ENCODE data around the gene COLEC12. TPM values are rescaled to one million over a fixed set of nuclear protein-coding genes. Genes with fewer than 3 reads are reported as not detected.

The COLEC12 gene
- total RNA-seq, 4 donors from 2014 or later, result 6.3 to 34.7 (median 19.8) TPM

GRCh38 chr18:392928-393573 lies 107.5 kb downstream of the COLEC12 start:
- no peaks in the 10 kb centered on the region for H3K9me3 ChIP-seq
- 54 to 65% methylated on average over 6 of the region's 6 CpGs for WGBS, 2 donors
- peak; percentile 13 to 29 for DNase-seq
- H3K4me3 ChIP-seq (replicated peaks in 1 of 3), result no peak overlapping the region
- H3K4me1 ChIP-seq, result peaks cover 6 to 12% of the 10 kb centered on the region in 2 donors
- TF ChIP-seq POLR2A (IDR thresholded peaks at IDR 0.05) (no peak), CTCF (IDR thresholded peaks at IDR 0.05) (no peak)
- no peaks in the 10 kb centered on the region for H3K36me3 ChIP-seq
- no peak overlapping the region for H3K27ac ChIP-seq
- intact Hi-C loops (cut with DNase I), result no loop called here
- H3K27me3 ChIP-seq, result no peaks in the 10 kb centered on the region

GRCh38 chr18:390741-391478 lies 109.6 kb downstream of the COLEC12 start:
- Histone ChIP-seq H3K36me3 (no peaks in the 10 kb centered on the region), H3K4me1 (peaks cover 6 to 12% of the 10 kb centered on the region in 2 donors), H3K27ac (no peak overlapping the region), H3K27me3 (no peaks in the 10 kb centered on the region), H3K4me3 (replicated peaks in 1 of 3) (no peak overlapping the region), H3K9me3 (no peaks in the 10 kb centered on the region)
- no peak for DNase-seq
- TF ChIP-seq CTCF (IDR thresholded peaks at IDR 0.05), result no peak
- TF ChIP-seq POLR2A (IDR thresholded peaks at IDR 0.05), result no peak
- intact Hi-C loops (cut with DNase I), result no loop called here
- 78 to 79% methylated on average over 13 of the region's 13 CpGs for WGBS, 2 donors

GRCh38 chr18:389658-390357 lies 110.7 kb downstream of the COLEC12 start:
- no peaks in the 10 kb centered on the region for H3K36me3 ChIP-seq
- H3K9me3 ChIP-seq, result no peaks in the 10 kb centered on the region
- DNase-seq, result no peak
- no peak overlapping the region for H3K27ac ChIP-seq
- H3K4me3 ChIP-seq (replicated peaks in 1 of 3), result no peak overlapping the region
- no peaks in the 10 kb centered on the region for H3K27me3 ChIP-seq
- no peak for TF ChIP-seq CTCF (IDR thresholded peaks at IDR 0.05)
- TF ChIP-seq POLR2A (IDR thresholded peaks at IDR 0.05), result no peak
- intact Hi-C loops (cut with DNase I), result no loop called here
- H3K4me1 ChIP-seq, result peaks cover 1 to 7% of the 10 kb centered on the region in 2 donors
- 71 to 75% methylated on average over 7 of the region's 7 CpGs for WGBS, 2 donors

- 85 to 89% methylated on average over 5 of the region's 5 CpGs for WGBS, 2 donors
- intact Hi-C loops (cut with DNase I), result no loop called here
- TF ChIP-seq CTCF (IDR thresholded peaks at IDR 0.05), result no peak
- no peak for TF ChIP-seq POLR2A (IDR thresholded peaks at IDR 0.05)
- Histone ChIP-seq H3K9me3 (no peaks in the 10 kb centered on the region), H3K27ac (no peak overlapping the region), H3K27me3 (no peaks in the 10 kb centered on the region), H3K4me3 (replicated peaks in 1 of 3) (no peak overlapping the region), H3K36me3 (no peaks in the 10 kb centered on the region), H3K4me1 (peaks cover 0 to 7% of the 10 kb centered on the region in 2 donors)
- DNase-seq, result no peak
These were observed 112.3 kb downstream of the COLEC12 start for GRCh38 chr18:388200-388599.

- no peaks in the 10 kb centered on the region for H3K4me1 ChIP-seq
- H3K27me3 ChIP-seq, result no peaks in the 10 kb centered on the region
- H3K36me3 ChIP-seq, result no peaks in the 10 kb centered on the region
- TF ChIP-seq CTCF (IDR thresholded peaks at IDR 0.05), result no peak
- TF ChIP-seq POLR2A (IDR thresholded peaks at IDR 0.05), result no peak
- WGBS, 2 donors, result 79 to 94% methylated on average over 6 of the region's 6 CpGs
- no peak overlapping the region for H3K4me3 ChIP-seq (replicated peaks in 1 of 3)
- no peaks in the 10 kb centered on the region for H3K9me3 ChIP-seq
- intact Hi-C loops (cut with DNase I), result no loop called here
- DNase-seq, result no peak
- no peak overlapping the region for H3K27ac ChIP-seq
These were observed 113.5 kb downstream of the COLEC12 start for GRCh38 chr18:386994-387393.

Measured in thyroid gland (tissue), 4 donors.